ENCODE measurements around the gene POLG2.
"Not testable (repeated sequence)": the region's sequence is repeated elsewhere in the genome, so short reads cannot be mapped to it uniquely, and the experiment has no call there.

POLG2 gene

DNA sequence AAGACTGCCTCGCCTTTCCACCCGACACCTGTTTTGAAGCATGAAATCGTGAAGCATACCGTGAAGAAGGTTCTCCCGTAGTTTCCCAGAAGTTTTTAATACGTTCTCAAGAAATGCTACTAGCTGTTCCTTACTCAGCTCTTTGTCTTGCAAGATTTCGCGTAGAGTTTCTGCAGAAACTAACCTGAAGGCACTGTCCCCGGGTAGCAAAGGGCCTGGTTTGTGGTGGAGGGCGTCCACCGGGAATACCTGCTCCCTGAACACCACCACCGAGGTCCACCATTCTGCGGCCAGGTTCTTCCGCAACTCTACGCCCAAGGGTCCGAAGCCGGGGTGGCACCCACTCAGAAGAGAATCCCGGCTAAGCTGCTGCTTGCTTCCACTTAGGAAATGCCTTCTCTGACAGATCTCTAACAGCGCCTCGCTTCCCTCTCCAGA, 487 bp downstream of the POLG2 start:
- ChIA-PET POLR2A (interaction anchor here (0.6 to 5.2 kb wide), 6 partner anchors 10 to 236 kb away, joined by 3 to 89 read pairs (median 6); partner anchors contain the start of genes CEP95 and DDX5), CTCF (interaction anchor here (1.0 to 5.9 kb wide), 7 partner anchors 9 to 136 kb away, joined by 3 to 33 read pairs (median 4); partner anchors contain the start of genes CEP95 and DDX5)
- TF ChIP-seq, protein P1, sequence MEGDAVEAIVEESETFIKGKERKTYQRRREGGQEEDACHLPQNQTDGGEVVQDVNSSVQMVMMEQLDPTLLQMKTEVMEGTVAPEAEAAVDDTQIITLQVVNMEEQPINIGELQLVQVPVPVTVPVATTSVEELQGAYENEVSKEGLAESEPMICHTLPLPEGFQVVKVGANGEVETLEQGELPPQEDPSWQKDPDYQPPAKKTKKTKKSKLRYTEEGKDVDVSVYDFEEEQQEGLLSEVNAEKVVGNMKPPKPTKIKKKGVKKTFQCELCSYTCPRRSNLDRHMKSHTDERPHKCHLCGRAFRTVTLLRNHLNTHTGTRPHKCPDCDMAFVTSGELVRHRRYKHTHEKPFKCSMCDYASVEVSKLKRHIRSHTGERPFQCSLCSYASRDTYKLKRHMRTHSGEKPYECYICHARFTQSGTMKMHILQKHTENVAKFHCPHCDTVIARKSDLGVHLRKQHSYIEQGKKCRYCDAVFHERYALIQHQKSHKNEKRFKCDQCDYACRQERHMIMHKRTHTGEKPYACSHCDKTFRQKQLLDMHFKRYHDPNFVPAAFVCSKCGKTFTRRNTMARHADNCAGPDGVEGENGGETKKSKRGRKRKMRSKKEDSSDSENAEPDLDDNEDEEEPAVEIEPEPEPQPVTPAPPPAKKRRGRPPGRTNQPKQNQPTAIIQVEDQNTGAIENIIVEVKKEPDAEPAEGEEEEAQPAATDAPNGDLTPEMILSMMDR (IDR thresholded peaks at IDR 0.05; ENCODE audit: control extremely low read depth, extremely low read depth, low read depth, missing control alignments) = no peak
- no peak for DNase-seq (ENCODE audit: extremely low spot score)

- CTCF ChIA-PET = interaction anchor here (1.7 to 5.9 kb wide), 2 partner anchors 13 to 75 kb away, joined by 4 to 33 read pairs; no protein-coding TSS in a partner anchor
- not testable (repeated sequence) for DNase-seq (ENCODE audit: extremely low spot score)
- POLR2A ChIA-PET = interaction anchor here (0.7 to 5.2 kb wide), 3 partner anchors 11 to 658 kb away, joined by 5 to 89 read pairs (median 8); partner anchors contain the start of genes CEP95 and DDX5
Observed at GRCh38 chr17:64495300-64495699, 1.6 kb downstream of the POLG2 start.

DNA sequence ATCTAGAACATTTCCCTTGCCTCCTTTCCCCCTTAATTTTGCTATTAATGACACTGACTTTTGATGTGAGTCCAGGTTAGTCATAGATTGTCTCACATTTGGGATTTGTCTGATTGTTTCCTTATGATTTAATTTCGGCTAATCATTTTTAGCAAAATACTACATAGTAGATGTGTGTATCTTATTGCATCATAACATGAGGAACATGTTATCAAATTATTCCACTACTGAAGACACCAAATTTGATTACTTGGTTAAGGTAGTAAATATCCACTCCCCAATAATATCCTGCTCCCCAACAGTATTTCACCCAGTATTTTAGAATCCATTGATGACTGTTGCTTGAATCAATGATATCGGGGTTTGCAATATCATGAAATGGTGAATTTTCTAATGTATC, 2.7 kb downstream of the POLG2 start:
- ChIA-PET POLR2A (no interaction called here), CTCF (interaction anchor here (1.7 to 5.9 kb wide), 3 partner anchors 14 to 74 kb away, joined by 4 to 58 read pairs (median 33); no protein-coding TSS in a partner anchor)
- DNase-seq (ENCODE audit: extremely low spot score) = no peak
- TF ChIP-seq, protein P1 (IDR thresholded peaks at IDR 0.05; ENCODE audit: control extremely low read depth, extremely low read depth, low read depth, missing control alignments) = no peak

GRCh38 chr17:64492481-64493109, 4.3 kb downstream of the POLG2 start:
- CTCF ChIA-PET = interaction anchor here (0.7 to 5.9 kb wide), 8 partner anchors 14 to 152 kb away, joined by 3 to 96 read pairs (median 4); partner anchors contain the start of genes CEP95 and DDX5
- POLR2A ChIA-PET = interaction anchor here (1.4 kb wide), 1 partner anchor 12 kb away, joined by 6 read pairs; no protein-coding TSS in a partner anchor
- TF ChIP-seq, protein P1 (IDR thresholded peaks at IDR 0.05; ENCODE audit: control extremely low read depth, extremely low read depth, low read depth, missing control alignments) = no peak
- DNase-seq (ENCODE audit: extremely low spot score) = no peak

GRCh38 chr17:64491994-64492393, 4.9 kb downstream of the POLG2 start:
- ChIA-PET CTCF (interaction anchor here (0.7 to 5.9 kb wide), 8 partner anchors 14 to 344 kb away, joined by 3 to 96 read pairs (median 4); partner anchors contain the start of genes CEP95 and DDX5), POLR2A (interaction anchor here (0.6 to 1.4 kb wide), 3 partner anchors 13 to 537 kb away, joined by 3 to 6 read pairs (median 3); no protein-coding TSS in a partner anchor)
- TF ChIP-seq, protein P1 (IDR thresholded peaks at IDR 0.05; ENCODE audit: control extremely low read depth, extremely low read depth, low read depth, missing control alignments) = no peak
- no peak for DNase-seq (ENCODE audit: extremely low spot score)

DNA sequence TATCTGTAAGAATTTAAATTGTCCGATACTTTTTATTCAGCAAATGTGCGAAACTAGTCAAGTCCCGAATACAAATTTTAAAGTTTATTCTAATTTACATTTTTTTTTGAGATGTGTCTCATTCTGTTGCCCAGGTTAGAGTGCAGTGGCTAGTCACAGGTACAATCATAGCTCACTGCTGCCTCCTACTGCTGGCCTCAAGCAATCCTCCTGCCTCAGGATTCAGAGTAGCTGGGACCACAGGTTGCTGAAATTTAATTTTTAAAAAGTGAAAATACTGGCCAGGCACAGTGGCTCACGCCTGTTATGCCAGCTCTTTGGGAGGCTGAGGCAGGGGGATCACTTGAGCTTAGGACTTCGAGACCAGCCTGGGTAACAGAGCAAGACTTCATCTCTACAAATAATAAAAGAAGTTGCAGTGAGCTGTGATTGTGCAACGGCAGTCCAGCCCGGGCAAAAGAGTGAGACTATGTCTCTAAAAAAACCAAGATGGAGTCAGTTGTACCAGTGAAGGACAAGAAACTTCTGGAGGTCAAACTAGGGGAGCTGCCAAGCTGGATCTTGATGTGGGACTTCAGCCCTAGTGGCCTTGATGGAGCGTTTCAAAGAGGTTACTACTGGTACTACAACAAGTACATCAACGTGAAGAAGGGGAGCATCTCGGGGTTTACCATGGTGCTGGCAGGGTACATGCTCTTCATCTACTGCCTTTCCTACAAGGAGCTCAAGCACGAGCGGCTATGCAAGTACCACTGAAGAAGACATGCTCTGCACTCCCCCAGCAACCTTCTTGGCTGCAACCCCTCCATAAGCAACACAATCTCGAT, 5.6 kb downstream of the POLG2 start:
- POLR2A ChIA-PET = interaction anchor here (0.6 to 1.3 kb wide), 3 partner anchors 14 to 538 kb away, joined by 3 to 8 read pairs (median 3); partner anchors contain the start of gene DDX5
- TF ChIP-seq, protein P1 (IDR thresholded peaks at IDR 0.05; ENCODE audit: control extremely low read depth, extremely low read depth, low read depth, missing control alignments) = peak; percentile 71
- CTCF ChIA-PET = interaction anchor here (0.6 to 5.9 kb wide), 13 partner anchors 8 to 344 kb away, joined by 3 to 96 read pairs (median 4); no protein-coding TSS in a partner anchor
- no peak for DNase-seq (ENCODE audit: extremely low spot score)

Measured in GM10248 (cell line).